Ovary (tissue), 3 donors: ENCODE results near the gene LENG9.
"Not testable (repeated sequence)": the region's sequence is repeated elsewhere in the genome, so short reads cannot be mapped to it uniquely, and the experiment has no call there.

Source experiments
- POLR2A ChIP-seq: fragments of 450-650 bp; IDR thresholded peaks from one replicate; pipeline ENCODE4 v1.6.1; 2017; ENCODE audit warnings: antibody characterized with exemption, mild to moderate bottlenecking, moderate library complexity
- TF ChIP-seq, protein P1 (sequence below), 3 donors: fragments of 450-650 bp in 2 of 3; fragments of 200-600 bp in 1 of 3; IDR thresholded peaks; one replicate each; pipeline versions ENCODE4 v1.5.1 to v1.8.0; 2016 to 2022; ENCODE audit warnings: antibody characterized with exemption in 3 of 3, mild to moderate bottlenecking in 1 of 3
- donor health status: DM: no; HTN: no; CAD: no.

DNA sequence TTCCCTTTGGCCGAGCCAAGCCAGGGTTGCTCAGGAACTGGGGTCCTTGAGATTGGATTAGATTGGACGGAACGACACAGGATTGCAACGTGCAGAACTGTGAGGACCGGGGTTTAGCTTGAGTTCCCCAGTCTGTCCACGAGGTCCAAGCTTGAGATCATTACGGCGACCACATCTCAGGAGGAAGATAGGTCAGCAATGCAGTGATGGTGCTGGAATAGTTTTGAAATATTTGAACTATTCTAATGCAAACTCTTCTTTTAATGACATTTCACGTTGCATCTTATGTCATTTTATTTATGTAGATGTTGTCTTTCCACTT is 34.8 kb upstream of the LENG9 start:
- TF ChIP-seq, protein P1, sequence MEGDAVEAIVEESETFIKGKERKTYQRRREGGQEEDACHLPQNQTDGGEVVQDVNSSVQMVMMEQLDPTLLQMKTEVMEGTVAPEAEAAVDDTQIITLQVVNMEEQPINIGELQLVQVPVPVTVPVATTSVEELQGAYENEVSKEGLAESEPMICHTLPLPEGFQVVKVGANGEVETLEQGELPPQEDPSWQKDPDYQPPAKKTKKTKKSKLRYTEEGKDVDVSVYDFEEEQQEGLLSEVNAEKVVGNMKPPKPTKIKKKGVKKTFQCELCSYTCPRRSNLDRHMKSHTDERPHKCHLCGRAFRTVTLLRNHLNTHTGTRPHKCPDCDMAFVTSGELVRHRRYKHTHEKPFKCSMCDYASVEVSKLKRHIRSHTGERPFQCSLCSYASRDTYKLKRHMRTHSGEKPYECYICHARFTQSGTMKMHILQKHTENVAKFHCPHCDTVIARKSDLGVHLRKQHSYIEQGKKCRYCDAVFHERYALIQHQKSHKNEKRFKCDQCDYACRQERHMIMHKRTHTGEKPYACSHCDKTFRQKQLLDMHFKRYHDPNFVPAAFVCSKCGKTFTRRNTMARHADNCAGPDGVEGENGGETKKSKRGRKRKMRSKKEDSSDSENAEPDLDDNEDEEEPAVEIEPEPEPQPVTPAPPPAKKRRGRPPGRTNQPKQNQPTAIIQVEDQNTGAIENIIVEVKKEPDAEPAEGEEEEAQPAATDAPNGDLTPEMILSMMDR (IDR thresholded peaks at IDR 0.05) = not testable (repeated sequence)
- TF ChIP-seq POLR2A = not testable (repeated sequence)
